Measurements from ENCODE around the gene SRRT.

The SRRT gene

DNA sequence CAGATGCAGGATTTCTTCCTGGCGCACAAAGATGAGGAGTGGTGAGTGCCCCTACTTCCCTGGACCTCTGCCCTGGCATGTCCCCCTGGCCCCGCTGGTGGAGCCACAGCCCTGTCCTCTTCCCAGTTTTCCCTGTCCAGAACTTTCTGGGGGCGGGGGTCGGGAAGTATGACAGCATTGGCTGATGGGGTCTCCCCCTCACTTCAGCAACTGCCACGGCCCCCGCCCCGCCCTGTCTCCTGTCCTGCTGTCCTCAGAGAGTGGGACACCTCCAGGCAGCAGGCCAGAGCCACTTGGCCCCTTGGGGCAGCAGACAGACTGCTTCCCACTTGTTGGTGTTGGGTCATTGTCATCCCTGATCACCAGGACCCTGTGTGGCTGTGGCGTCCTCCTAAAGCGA, 7.3 kb downstream of the SRRT start:
- DNase-seq (ENCODE audit: low spot score) = no peak

DNA sequence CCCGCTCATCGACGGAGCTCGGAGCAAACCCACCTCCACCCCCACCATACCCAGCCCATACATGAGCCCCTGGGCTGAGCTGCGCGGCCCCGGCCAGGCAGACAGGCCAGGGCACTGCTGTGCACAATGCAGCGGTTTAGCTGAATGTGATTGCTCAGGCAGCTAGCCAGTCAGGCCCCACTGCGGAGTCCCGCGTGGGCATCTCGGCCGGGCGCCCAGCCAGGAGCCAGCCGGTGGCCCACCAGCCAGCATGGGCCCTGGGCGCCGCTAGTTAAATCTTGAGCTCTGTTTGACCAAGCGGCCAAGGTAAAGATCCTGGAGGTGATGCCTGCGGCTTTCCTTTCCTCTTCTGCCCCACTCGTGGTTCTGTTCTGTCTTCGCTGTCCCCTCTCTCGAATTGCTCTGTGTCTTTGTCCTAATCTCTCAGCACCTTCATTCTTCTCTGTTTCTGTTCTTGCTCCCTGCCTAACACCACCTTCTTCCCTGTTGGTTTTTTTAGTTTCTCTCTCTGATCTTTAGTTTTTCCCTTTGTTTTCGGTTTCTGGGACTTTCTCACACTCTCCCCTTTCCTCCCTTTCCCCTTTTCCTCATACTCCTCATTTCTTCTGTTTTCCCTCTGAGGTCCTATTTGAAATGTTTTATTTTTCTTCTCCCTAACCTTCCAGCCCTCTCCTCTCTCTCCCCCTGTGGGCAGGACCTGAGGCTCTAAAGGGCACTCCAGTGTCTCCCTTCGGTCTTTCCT, 8.1 kb downstream of the SRRT start:
- DNase-seq (ENCODE audit: low spot score) = no peak

DNA sequence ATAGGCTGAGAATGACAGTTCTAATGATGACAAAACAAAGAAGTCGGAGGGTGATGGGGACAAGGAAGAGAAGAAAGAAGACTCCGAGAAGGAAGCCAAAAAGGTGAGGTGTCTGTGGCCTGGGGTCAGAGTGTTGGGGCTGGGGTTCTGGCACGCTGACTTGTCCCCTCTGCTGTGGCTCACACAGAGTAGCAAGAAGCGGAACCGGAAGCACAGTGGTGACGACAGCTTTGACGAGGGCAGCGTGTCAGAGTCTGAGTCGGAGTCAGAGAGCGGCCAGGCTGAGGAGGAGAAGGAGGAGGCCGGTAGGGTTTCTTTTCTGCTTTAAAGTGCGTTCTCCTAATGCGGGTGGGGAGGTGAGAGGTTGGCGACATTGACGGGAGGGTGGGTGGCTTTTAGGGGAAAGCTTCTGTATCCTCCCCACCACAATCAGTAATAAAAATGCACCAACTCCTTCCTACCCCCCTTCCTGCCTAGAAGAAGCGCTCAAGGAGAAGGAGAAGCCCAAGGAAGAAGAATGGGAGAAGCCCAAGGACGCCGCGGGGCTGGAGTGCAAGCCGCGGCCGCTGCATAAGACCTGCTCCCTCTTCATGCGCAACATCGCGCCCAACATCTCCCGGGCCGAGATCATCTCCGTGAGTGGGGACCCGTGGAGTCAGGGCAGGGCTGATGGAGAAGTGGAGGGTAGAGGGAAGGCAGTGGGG, 10.0 kb downstream of the SRRT start:
- DNase-seq (ENCODE audit: low spot score) = no peak

- no peak for DNase-seq (ENCODE audit: low spot score)
Observed at GRCh38 chr7:100885440-100886141, 10.7 kb downstream of the SRRT start.

GRCh38 chr7:100886142-100886935, 11.4 kb downstream of the SRRT start:
- no peak for DNase-seq (ENCODE audit: low spot score)

DNA sequence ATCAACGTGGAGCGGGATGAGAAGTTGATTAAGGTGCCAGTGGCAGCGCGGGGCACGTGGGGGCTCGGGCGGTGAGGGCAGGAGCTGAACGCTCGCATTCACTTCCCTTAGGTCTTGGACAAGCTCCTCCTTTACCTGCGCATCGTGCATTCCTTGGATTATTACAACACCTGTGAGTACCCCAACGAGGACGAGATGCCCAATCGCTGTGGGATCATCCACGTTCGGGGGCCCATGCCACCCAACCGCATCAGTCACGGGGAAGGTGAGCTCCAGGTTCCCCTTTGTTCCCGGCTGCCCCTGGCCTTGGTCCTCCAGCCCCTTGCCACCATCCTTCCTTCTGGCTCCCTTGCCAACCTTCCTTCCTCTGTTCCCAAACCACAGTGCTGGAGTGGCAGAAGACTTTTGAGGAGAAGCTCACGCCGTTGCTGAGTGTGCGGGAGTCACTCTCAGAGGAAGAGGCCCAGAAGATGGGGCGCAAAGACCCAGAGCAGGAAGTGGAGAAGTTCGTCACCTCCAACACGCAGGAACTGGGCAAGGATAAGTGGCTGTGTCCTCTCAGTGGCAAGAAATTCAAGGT, 12.1 kb downstream of the SRRT start:
- DNase-seq (ENCODE audit: low spot score) = no peak

- no peak for DNase-seq (ENCODE audit: low spot score)
Observed at GRCh38 chr7:100887516-100888290, 12.8 kb downstream of the SRRT start.

DNA sequence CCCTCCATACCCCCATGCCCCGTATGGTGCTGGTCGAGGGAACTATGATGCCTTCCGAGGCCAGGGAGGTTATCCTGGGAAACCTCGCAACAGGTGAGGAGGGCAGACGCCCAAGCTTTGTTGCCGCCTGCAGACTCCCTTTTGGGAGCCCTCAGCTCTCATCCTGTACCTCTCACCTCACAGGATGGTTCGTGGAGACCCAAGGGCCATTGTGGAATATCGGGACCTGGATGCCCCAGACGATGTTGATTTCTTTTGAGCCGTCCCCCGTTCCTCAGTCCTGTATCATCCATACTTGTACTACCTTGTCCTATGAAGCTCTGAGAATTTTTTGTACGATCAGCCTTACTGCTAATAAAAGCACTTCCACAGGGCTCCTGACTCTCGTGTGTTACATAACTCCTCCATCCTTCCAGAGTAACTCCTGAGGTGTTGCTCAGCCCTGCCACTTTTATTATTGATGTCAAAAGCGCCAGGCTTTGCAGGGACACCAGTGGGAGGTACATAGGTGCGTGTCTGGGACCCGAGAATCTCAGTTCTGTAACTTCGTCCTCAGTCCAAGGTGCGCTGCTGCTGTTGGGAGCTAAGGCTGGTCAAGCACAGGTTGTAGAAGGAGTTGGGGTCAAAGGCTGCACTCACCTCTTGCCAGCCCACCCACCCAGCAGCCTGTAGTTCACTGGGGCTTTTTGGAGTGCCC, 13.5 kb downstream of the SRRT start:
- DNase-seq (ENCODE audit: low spot score) = no peak

DNA sequence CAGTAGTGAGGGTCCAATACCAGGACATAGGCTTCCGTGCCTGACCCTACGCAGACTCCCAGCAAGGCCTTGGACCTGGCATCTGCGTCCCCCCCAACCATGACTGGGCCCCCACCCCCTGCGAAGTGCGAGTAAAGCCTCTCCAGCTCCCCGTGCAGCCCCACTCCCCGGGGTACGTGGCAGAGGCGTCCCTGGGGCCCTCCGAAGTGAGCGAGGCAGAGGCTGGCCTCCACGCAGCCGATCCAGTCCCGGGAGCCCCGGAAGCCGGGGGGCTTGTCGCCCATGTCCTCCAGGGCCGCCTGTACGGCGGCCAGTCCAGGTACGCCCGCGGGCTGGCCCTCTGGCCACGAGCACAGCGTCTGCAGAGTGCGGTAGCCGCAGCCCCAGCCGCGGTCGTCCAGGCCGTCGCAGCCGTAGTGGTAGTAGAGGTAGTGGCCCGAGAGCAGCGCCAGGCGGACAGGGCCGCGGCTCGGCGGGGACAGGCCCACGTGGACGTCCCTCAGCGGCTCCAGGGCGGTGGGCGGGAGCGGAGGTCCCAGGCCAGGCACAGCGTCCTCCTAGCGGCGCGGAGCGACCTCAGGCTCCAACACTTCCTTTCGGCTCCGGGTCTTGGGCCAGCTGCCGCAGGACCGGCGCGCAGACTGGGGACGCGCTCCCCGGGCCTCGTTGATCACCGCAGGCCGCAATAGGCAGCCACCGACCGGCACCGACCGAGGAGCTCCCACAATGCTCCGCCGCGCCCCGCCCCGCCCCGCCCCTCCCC, 14.3 kb downstream of the SRRT start, which contains the start of gene UFSP1:
Gene UFSP1 (minus strand): TSS at position 728 of the 763 bp plus-strand sequence. CDS start 444 bp downstream, at position 284.
- DNase-seq (ENCODE audit: low spot score) = no peak

- no peak for DNase-seq (ENCODE audit: low spot score)
Observed at GRCh38 chr7:100890653-100891567, 16.0 kb downstream of the SRRT start.

GRCh38 chr7:100891568-100892247, 16.8 kb downstream of the SRRT start:
- DNase-seq (ENCODE audit: low spot score) = no peak

GRCh38 chr7:100892364-100893317, 17.7 kb downstream of the SRRT start:
- no peak for DNase-seq (ENCODE audit: low spot score)

- DNase-seq (ENCODE audit: low spot score) = no peak
Observed at GRCh38 chr7:100893318-100893895, 18.5 kb downstream of the SRRT start.

DNA sequence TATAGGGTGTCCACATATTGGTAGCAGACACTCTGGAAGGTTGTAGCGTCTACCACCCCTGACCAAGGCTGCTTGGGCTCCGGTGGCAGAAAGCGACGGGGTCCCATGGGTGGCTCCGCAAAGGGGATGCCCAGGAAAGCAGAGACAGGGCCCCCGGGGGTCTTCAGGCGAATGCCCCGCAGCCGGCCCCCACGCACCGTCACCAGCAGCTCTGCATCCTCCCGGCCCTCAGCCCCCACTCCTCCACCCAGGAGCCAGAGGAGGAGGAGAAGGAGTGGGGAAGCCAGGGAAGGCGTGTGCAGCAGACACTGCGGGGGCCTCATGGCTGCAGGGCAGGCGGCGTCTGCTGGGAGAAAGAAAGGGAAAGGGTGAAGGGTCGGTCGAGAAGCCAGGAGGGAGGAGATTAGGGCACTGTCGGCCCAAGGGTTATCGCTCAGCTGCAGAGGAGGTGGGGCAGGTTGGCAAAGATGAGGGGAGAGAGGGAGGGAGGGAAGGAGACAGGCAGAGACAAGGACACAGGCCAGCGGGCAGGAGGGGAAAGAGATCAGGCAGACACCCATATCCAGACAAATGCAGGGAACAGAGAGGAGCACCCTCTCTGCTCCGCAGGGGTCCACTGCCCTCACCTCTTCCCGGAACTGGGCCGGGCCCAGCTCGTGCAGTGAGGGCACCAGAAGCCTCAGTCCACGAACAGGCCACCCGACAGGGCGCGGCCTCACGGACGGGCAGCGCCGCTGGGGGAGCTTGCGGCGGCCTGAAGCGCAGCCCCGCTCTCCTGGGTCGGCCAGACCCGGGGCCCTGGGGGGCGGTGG, 19.2 kb downstream of the SRRT start:
- no peak for DNase-seq (ENCODE audit: low spot score)
